Measurements from ENCODE around the gene PPP2R5A.
"Not testable (repeated sequence)": the region's sequence is repeated elsewhere in the genome, so short reads cannot be mapped to it uniquely, and the experiment has no call there.

PPP2R5A gene

DNA sequence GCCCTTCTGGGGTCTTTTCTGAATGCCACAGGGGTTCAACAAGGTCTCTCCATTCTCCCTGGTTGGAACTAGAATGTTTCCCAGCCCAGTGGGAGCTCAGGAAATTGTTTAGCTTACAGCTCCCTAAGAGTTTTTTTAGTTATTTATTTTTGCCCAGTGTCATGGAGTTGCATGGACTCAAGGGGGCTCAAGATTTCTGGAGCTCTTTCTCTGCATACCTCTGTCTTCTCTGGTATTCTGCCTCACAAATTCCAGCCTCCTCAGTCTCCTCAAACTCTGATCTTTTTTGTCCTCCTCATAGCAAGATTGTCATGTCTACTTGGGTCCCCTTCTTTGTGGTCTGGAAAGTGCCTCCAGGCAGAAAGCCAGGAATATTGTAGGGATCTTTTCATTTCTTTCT, 15.9 kb upstream of the PPP2R5A start:
- DNase-seq = no peak

DNA sequence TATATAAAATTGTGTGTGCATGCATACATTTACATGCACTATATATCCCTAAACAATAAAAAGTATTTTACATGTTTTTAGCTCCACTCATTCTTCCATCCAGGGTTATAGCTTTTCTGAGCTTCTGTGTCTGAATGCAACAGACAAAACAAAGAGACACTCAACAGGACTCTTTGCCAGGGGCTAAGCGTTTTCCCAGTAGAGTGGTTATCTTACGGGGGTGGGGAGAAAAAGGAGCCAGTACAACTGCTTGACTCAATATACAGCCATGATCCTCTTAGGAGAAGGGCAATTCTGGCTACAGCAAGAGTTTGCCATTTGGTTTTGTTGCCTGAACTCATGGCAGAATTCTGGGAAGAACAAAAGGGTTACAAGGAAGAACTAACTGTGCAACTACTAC, 14.6 kb upstream of the PPP2R5A start:
- no peak for DNase-seq

DNA sequence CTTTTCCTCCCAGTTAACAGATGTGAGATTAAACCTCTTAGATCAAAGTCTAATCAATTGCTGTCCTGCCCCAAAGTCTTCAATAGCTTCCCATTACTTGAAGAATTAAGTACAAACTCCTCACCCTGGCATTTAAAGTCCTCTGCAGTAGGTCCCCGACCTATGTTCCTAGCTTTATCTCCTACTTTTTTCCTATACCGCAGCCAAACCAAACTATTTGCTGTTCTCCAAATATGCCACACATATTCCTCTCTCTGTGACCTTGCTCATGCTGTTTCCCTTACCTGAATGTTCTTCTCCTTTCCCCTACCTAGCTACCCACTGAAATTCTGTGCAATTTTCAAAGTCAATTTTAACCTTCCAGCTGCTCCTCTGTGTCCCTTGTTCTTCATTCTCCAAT, 14.0 kb upstream of the PPP2R5A start:
- DNase-seq = no peak

DNA sequence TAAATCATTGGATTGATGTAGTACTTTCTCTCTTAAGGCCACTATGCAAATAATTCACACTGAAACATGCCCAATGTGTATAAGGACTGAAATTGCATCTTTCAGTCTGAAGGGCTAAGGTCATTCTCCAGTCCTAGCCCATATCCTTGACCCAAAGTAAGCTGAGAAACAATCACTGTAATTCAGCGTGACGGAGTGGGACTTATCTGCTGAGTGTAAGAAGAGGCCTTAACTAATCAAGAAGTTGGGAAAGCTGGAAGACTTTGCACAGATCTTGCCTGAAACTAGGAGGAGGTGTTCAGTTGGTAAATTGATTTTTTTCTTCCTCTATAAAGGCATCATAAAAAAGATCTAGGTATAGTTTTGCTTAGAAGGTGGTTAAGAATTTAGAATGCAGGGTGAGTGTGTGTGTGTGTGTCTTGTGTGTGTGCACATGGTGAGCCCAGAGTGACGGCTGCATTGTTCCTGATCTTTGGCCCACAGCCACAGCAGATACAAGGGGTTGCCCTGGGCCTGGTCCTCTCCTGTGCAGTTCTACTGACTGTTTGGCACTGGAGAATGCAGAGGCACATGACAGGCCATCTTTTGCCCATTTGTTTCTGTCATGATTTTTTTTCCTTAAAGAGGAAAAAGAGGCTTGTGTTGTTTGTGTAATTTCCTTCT, 13.3 kb upstream of the PPP2R5A start:
- no peak for DNase-seq

DNA sequence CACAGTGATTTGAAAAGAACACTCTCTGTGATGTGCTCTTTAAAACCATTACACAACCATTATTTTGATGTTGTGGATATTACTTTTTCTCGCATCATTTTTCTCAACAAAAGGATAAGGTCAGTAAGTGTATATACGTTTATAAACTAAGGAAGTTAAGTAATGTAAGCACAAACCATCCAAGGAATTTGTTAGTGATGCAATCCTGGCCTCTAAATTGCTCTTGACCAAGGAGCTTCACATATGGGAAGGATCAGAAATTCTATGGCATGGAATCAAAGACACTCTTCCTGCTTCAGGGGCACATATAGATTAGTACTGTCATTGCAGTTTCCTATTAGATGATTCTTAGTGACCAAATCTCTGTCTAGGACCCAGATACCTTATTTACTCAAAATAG, 3.6 kb upstream of the PPP2R5A start:
- no peak for DNase-seq

DNA sequence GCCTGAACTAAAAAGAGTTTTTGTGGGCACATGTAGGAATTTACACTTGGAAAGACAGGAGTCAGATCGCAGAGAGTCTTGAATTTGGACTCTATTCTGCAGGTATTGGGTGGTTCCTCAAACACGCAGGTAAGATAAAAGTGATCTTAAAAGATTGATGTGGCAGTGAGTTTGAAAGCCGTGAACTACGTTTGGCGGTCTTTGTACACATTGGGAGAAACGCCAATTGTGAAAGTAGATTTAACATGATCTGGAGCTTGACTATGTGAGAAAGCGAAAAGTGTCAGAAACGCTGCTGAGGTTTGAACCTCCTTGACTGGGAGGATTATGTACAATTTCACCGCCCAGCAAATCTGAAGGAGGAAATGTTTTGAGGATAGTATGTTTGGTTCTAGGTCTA, 1.5 kb upstream of the PPP2R5A start:
- DNase-seq = no peak

DNA sequence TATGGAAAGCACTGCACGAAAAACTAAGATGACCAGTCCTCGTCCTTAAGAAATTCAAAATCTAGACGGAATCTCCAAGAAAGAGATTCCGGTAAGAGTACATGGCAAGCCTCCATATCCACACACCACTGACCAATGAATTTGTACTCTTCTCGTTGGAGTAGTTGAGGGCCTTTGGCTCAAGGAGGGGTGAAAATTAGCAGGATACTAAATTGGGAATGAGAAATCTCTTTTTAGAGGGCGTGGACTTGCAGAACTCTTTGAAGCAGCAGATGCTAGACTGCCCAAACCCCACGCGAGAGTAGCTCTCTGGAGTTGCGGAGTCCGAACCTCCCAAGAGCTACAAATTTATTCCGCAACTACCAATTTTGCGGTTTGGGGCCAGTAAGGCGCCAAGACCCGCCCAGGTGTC, 872 bp upstream of the PPP2R5A start:
- DNase-seq = no peak

DNA sequence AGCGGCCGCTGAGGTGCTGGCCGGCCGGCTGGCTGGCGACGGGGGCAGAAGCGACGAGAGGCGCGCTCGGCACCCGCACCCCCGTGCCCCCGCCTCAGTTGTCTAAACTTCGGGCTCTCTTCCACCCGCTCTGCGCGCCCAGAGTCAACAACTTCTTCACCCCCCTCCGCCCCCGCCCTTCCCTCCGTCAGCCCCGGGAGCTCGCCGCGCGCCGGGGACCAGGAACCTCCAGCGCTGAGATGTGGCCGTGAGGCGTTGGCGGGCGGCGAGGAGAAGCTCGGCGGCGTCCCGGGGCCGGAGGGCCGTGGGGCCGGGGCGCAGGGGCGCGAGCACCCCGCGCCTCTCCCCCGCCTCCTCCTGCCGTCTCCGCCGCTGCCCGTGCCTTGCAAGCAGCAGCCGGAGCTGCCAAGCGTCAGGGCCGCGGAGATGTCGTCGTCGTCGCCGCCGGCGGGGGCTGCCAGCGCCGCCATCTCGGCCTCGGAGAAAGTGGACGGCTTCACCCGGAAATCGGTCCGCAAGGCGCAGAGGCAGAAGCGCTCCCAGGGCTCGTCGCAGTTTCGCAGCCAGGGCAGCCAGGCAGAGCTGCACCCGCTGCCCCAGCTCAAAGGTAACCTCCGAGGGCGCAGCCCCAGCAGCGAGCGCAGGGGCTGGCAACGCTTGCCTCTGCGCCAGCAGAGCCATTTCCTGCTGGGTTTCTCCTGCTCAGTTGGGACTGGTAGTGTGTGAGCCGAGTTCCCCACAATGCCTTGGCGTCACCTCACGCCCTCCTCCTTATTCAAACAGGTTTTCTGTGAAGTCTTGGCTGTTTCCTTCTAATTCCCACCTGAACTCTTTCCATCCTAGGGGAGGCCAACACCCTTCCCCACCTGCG, 710 bp downstream of the PPP2R5A start:
- peak; percentile 9 for DNase-seq

DNA sequence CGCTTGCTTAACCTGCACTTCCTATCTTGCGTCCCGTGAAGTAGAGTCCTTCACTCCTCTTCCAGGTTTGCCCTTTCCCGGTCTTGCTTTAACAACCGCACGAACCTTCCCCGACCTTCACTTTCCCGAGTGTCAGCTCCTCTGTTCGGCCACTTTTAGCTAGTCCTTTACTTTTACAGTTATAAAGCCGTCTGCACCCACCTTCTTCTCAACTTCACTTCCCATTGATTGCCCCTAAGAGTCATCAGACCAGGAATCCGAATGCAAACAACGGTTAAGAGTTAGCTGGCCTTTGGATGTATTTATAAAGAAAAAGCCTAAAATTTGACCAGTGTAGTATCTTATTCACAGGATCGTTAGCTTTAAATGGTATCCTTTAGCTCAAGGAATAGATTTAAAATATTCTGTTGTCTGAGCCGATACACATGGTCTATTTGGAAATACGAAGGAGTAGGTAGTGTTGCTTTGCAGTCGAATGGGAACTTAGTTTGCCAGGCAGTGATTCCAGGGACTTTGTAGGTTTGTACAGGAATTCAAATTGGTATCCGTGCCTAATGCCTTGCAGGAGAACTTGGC, 1.4 kb downstream of the PPP2R5A start:
- DNase-seq = no peak

DNA sequence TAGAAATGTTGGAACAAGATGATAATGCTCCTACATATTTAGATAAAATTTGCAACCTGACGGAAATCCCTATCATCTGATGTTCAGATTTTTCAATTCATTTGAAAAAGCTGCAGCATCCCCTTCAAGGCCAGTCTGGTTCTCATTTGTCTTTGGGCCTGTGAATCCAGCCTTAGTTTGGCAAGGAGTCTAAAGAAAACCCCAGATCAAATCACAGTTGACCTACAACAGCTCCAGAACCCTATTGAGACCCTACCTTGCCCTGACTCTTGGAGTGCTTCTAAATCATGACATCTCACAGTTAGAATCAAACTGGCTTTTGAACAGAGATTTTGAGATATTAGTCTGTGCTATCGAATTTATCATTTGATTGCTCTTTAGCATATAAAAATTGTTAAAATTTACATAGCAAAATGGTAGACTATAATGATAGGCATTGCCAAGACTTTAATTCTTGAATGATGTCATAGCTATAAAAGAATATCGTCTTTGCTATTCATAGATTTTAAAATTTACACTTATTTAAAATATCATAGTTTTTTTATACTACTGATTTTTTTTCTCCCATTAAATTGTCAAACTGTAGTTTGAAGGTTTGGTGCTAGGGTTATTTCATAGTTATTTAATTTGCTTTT, 2.2 kb downstream of the PPP2R5A start:
- DNase-seq = no peak

DNA sequence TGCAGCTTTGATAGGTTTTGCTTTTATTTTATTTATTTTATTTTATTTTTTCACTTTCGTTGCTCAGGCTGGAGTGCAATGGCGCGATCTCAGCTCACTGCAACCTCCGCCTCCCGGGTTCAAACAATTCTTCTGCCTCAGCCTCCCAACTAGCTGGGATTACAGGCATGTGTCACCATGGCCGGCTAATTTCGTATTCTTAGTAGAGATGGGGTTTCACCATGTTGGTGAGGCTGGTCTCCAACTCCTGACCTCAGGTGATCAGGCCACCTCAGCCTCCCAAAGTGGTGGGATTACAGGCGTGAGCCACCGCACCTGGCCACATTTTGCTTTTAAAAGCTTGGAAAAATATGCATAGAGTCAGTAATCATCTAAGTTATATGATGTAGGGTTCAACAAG, 2.8 kb downstream of the PPP2R5A start:
- not testable (repeated sequence) for DNase-seq

DNA sequence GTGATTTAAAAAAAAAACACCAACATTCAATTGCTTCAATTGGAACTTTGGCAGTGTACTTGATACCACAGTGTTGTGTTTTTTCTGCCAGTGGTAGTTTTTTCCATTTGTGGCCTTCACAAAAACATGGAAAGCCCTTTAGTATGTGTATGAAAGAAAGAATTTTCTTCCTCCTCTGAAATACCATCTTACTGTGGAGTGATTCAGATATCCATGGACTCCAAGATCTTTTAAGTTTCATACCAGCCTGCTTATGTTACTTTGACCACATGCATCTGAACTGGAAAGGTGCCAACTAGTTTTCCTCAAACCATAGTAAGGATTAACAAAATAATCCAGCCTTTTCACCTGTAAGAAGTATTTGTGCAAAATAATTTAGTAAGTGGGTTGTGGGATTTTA, 3.4 kb downstream of the PPP2R5A start:
- no peak for DNase-seq

DNA sequence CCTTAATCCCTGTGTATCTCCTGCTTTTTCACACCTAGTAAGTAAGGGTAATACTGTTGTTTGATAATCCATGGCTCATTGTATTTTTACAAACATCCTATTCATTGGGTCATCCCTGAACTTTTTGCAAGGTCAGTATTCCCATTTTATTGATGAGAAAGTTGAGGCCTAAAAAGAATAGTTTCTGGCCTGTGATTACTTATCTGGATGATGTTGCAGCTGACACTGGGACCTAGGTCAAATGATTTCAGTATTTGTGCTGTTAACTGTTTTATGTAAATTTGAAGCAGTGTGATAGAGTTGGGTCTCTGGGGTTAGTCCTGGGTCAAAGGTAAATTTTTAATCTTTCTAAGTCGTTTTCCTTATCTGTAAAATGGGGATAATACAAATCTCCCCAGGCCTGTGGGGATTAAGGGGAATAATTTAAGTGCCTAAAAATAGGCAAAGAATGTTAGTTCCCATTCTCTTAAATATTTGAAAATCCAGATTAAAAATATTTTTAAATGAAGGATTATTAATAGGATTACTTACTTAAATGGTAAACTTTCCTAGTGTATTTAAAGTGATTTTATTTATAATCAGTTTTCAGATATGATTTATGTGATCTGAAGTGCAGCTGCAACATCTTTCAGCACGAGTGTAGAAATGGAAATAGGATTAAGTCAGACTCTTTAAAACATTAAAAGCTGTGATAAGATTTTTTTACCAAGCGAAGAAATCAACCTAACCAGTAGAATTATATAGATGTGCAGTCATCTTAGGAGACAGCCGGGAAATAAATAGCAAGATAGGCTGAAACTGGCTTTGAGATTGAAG, 4.3 kb downstream of the PPP2R5A start:
- no peak for DNase-seq

DNA sequence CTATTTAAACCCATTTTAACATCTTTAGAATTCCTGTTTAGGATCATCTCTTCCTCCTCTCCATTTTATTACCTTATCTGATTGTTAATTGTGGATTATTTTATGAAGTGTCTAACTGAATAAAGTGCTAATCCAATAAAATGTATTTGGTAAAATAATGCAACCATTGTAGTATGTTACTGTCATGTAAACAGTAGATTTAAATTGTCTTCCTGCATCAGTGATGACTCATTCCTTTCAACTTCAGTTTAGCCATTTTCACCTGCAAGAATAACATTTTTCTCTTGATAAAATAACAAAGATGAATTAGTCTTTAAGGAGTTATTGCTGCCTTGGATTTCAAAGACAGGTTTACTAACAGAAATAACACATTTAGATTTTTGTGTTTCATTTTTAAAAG, 5.4 kb downstream of the PPP2R5A start:
- peak; percentile 4 for DNase-seq

DNA sequence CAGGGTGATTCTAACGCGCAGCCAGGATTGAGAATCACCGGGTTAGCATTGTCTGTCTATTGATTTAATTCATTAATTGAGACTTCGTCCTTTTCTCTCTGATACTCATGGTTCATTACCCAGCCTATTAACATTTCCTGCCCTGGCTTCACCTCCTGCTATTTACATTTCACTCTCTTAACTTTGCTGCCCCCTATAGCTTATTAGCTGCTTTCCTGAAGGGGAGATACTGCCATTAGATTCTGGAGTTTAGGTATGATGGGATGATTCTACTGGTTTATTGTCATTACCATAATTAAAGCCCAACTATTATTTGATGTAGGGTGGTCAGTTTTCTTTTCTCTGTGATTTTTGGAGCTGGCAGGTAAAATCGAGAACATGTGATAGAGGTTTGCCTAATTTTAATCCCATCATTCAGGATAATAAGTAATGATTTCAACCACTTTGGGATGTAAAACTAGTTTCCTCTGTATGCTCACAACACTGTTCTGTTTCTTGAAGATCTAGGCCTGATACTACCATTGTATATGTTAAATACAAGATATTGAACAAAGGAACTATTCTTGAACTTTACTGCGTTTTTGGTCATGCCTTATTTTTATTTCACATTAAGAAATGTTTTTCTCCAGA, 6.4 kb downstream of the PPP2R5A start:
- peak; percentile 46 for DNase-seq

DNA sequence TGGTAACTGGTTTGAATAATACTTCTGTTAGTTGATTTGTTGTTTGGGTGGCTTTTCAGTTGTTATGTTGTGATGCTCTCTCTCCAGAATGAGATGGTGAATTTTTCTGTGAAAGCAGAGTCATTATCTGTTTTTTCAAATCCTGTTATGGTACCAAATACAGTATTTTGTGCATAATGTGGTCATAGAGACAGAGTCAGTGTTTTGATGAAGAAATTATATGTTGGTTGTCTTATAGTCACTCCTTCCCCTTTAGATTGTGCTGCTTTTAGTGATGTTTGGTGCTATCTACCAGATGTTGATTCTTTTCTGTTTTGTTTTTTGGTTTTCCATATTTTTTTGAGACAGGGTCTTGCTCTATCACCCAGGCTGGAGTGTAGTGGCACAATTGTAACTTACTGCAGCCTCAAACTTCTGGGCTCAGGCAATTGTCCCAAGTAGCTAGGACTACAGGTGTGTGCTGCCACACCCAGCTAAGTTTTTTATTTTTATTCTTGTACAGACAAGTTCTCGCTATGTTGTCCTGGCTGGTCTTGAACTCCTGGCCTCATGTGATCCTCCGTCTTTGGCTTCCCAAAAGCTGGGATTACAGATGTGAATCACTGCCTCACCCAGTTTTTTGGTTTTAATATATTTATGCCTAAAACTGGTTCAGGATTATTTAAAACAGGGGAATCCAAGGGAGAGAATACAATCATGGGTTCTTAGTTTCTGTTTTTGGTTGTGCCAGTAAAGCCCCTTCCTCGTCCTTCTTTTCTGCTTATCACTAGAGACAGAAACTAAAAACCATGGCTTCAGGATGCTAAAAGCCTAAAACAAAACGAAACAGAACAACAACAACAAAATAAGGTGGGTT, 7.3 kb downstream of the PPP2R5A start:
- no peak for DNase-seq

DNA sequence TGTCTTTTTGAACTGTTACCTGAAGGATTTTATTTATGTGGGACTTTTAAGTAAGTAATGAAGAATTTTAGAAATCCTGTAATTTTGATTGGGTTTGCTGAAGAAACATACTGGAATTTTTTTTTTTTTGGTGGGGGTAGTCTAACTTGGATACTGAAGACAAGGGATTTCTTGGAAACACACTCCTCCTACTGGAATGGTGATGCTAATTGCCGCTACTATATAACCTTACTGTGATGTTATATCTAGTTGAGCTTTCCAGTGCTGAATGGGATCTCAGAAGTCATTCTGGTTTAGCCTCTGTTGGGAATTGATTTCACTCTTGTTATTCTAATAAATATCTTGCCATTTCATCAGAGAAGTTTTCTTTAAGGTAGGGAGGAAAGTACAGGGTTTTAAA, 8.4 kb downstream of the PPP2R5A start:
- no peak for DNase-seq

DNA sequence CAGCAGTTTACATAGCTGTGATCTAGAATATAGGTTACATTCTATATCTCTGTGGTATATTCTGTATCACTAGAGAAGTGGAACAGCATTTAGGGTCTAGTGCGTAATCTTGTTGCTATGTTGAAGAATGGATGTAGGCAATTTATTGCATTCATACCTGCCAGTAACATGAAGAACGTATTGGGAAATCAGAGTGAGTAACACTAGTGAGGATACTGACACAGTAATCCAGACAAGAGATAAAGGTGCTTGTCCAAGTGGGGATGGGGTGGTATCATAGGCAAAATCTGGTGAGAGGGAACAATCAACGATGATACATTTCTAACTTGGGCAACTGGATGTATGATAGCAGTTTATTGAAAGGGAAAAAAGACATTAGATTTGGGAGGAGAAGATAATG, 9.8 kb downstream of the PPP2R5A start:
- no peak for DNase-seq

DNA sequence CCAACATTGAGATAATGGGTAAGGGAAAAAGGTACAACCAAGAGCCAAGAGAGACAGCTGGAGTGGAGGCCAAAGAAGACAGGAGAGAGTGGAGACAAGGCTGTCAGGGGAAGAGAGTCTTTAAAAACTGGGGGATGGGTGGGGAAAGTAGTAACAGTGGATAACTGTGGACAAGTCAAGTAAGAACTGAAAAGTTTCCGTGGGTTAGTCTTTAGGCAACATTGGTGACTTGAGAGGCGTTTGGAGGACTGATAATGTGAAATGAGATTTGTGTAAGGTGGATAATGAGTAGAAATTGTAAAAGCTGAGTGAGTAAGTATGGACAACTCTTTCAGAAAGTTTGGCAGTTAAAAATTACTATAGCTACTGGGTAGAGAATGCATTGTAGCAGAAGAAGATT, 10.4 kb downstream of the PPP2R5A start:
- no peak for DNase-seq

DNA sequence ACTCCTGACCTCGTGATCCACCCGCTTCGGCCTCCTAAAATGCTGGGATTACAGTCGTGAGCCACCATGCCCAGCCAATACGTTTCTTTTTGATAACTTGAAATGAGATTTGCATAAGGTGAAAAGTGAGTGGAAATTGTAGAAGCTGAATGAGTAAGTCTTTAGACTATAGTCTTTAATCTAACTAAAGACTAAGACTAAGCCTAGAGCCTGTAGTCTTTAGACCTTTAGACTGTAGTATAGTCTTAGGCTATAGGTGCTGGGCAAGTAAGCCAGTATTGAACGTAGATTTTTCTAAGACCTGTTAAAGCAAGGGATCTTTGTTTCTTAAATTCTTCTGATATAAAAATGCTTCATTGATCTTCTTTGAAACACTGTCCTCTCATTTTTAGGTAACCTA, 12.1 kb downstream of the PPP2R5A start:
- DNase-seq = no peak

DNA sequence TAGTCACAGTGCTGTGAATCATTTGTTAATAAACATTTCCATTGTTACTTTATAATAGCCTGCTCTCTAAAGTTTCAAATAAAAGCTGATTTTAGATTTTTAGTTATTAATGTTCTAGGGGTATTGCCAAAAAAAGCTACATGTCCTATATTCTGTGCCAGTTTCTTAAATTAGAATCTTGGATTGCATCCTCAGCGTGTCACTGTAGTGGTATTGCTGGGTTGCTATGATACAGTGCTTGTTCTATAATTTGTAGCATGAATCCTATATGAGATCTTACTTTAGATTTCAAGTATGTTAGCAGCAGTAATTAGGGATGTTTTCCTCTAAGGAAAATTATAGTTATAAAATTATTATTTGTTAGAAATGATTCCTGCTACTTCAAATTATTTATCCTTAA, 16.4 kb downstream of the PPP2R5A start:
- no peak for DNase-seq
